Measurements from ENCODE around the gene HEG1. TPM values are rescaled to one million over a fixed set of nuclear protein-coding genes. Genes with fewer than 3 reads are reported as not detected.

The HEG1 gene
- total and polyA plus RNA-seq, 2 of the 4 experiments (the other 2 are of a cell fraction), result 25.6 to 43.4 TPM

DNA sequence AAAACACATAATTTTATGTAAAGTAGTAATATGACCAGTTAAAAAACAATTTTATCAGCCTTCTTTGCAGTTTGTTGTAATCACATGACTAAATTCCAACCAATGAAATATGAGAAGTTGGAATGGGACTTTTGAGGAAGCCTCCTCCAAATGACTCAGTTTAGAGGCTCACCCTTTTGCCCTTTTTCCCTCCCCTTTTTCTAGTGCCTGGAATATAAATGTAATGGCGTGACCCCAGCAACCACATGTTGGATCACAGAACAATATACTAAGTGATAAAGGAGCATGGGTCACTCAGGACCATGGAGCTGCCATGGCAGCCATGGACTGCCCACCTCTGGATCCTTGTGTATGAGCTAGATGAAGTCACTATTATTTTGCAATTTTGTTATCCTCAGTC, 48.8 kb upstream of the HEG1 start:
- Histone ChIP-seq H3K27ac (ENCODE audit: insufficient read depth, low read length) (no peak overlapping the region), H3K36me3 (ENCODE audit: control insufficient read depth, insufficient read depth, low read length) (no peaks in the 10 kb centered on the region; the same call in 1 of the 2 replicates), H3K18ac (ENCODE audit: low read depth, low read length) (no peak overlapping the region), H2BK20ac (ENCODE audit: low read depth, low read length) (no peak overlapping the region; the same call in 1 of the 2 replicates), H3K9ac (ENCODE audit: low read depth, low read length) (no peak overlapping the region), H3K14ac (replicated peaks; ENCODE audit: low read depth, low read length) (no peak overlapping the region), H3K4me1 (ENCODE audit: control insufficient read depth, insufficient read depth, low read length) (peaks cover 23% of the 10 kb centered on the region), H3K27me3 (ENCODE audit: control insufficient read depth, insufficient read depth, low read length) (no peaks in the 10 kb centered on the region), H3K4me3 (ENCODE audit: insufficient read depth, low read depth, low read length) (no peak overlapping the region), H2BK120ac (ENCODE audit: low read depth, low read length) (peak overlapping the region; percentile 19; the same call in 1 of the 2 replicates), H2AFZ (replicated peaks; ENCODE audit: low read length, poor library complexity) (no peak overlapping the region), H4K91ac (ENCODE audit: insufficient read depth, low read depth, low read length) (no peak overlapping the region), H4K5ac (ENCODE audit: low read depth, low read length) (no peak overlapping the region), H2AK9ac (replicated peaks; ENCODE audit: low read depth, low read length, poor library complexity) (no peak overlapping the region), H2AK5ac (ENCODE audit: low read depth, low read length) (0 out of 2 replicates have a peak overlapping the region, but pooled peaks have one; percentile 46), H3K79me1 (ENCODE audit: low read depth in 1 of 2, low read length in 2 of 2) (0 out of 4 replicates have a peak, but pooled peaks cover 0 to 6% of the 10 kb centered on the region in 2 experiments), H3K9me1 (ENCODE audit: insufficient read depth, low read length) (peaks cover 17% of the 10 kb centered on the region), H4K8ac (ENCODE audit: low read depth in 2 of 2, low read length in 2 of 2) (no peak overlapping the region), H4K20me1 (ENCODE audit: insufficient read depth, low read length) (no peaks in the 10 kb centered on the region), H3K56ac (ENCODE audit: extremely low read depth, insufficient read depth, low read length) (no peak overlapping the region), H3K23ac (ENCODE audit: low read depth, low read length) (no peak overlapping the region), H3K4ac (ENCODE audit: low read depth, low read length) (no peak overlapping the region), H3K9me3 (ENCODE audit: control insufficient read depth, insufficient read depth, low read length) (peaks cover 2% of the 10 kb centered on the region; the same call in 1 of the 2 replicates), H3K4me2 (ENCODE audit: low read depth, low read length) (no peak overlapping the region), H2BK5ac (ENCODE audit: low read depth, low read length, poor library complexity, severe bottlenecking) (no peak overlapping the region), H2BK15ac (ENCODE audit: low read depth, low read length) (no peak overlapping the region)
- CTCF ChIA-PET, result interaction anchor here (1.0 kb wide), 1 partner anchor 65 kb away, joined by 3 read pairs; no protein-coding TSS in a partner anchor
- WGBS, 2 experiments (ENCODE audit: extremely low coverage in 2 of 2, insufficient read length in 1 of 2), result no CpG with 5 or more reads among the region's 1 CpG
- intact Hi-C loops (cut with micrococcal nuclease), result no loop called here
- in situ Hi-C loops (cut with MboI; ENCODE audit: low sequenced_read_pairs), result no loop called here
- TF ChIP-seq RFX5 (IDR thresholded peaks at IDR 0.05; ENCODE audit: low read depth, low read length), result no peak
- TF ChIP-seq RCOR1 (IDR thresholded peaks at IDR 0.05; ENCODE audit: insufficient replicate concordance, low read length), result no peak
- no peak for TF ChIP-seq SMC3 (IDR thresholded peaks at IDR 0.05; ENCODE audit: low read depth, low read length)
- no peak for TF ChIP-seq RAD21 (IDR thresholded peaks at IDR 0.05; ENCODE audit: low read length)
- TF ChIP-seq, protein P1, sequence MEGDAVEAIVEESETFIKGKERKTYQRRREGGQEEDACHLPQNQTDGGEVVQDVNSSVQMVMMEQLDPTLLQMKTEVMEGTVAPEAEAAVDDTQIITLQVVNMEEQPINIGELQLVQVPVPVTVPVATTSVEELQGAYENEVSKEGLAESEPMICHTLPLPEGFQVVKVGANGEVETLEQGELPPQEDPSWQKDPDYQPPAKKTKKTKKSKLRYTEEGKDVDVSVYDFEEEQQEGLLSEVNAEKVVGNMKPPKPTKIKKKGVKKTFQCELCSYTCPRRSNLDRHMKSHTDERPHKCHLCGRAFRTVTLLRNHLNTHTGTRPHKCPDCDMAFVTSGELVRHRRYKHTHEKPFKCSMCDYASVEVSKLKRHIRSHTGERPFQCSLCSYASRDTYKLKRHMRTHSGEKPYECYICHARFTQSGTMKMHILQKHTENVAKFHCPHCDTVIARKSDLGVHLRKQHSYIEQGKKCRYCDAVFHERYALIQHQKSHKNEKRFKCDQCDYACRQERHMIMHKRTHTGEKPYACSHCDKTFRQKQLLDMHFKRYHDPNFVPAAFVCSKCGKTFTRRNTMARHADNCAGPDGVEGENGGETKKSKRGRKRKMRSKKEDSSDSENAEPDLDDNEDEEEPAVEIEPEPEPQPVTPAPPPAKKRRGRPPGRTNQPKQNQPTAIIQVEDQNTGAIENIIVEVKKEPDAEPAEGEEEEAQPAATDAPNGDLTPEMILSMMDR (conservative IDR thresholded peaks at IDR 0.05; ENCODE audit: low read depth, low read length), result no peak
- no peak for TF ChIP-seq FOS (IDR thresholded peaks at IDR 0.05; ENCODE audit: low read depth, low read length)
- no peak for TF ChIP-seq MXI1 (IDR thresholded peaks at IDR 0.05; ENCODE audit: borderline replicate concordance, low read depth, low read length)
- TF ChIP-seq CEBPB (IDR thresholded peaks at IDR 0.05; ENCODE audit: low read depth, low read length), result no peak
- TF ChIP-seq CHD1 (IDR thresholded peaks at IDR 0.05; ENCODE audit: low read depth, low read length), result no peak
- TF ChIP-seq MAZ (IDR thresholded peaks at IDR 0.05; ENCODE audit: borderline replicate concordance, low read depth, low read length), result no peak
- TF ChIP-seq, protein P2, sequence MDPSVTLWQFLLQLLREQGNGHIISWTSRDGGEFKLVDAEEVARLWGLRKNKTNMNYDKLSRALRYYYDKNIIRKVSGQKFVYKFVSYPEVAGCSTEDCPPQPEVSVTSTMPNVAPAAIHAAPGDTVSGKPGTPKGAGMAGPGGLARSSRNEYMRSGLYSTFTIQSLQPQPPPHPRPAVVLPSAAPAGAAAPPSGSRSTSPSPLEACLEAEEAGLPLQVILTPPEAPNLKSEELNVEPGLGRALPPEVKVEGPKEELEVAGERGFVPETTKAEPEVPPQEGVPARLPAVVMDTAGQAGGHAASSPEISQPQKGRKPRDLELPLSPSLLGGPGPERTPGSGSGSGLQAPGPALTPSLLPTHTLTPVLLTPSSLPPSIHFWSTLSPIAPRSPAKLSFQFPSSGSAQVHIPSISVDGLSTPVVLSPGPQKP (IDR thresholded peaks at IDR 0.05; ENCODE audit: borderline replicate concordance, low read depth, low read length), result no peak
- TF ChIP-seq, protein P3, sequence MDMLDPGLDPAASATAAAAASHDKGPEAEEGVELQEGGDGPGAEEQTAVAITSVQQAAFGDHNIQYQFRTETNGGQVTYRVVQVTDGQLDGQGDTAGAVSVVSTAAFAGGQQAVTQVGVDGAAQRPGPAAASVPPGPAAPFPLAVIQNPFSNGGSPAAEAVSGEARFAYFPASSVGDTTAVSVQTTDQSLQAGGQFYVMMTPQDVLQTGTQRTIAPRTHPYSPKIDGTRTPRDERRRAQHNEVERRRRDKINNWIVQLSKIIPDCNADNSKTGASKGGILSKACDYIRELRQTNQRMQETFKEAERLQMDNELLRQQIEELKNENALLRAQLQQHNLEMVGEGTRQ (IDR thresholded peaks at IDR 0.05; ENCODE audit: low read depth, low read length), result no peak
- TF ChIP-seq MAFK (IDR thresholded peaks at IDR 0.05; ENCODE audit: low read depth, low read length), result no peak
- TF ChIP-seq POLR2A (IDR thresholded peaks at IDR 0.05; ENCODE audit: low read depth, low read length), result no peak
- TF ChIP-seq BHLHE40 (IDR thresholded peaks at IDR 0.05; ENCODE audit: low read depth, low read length), result no peak
- no peak for TF ChIP-seq NFE2L2 (IDR thresholded peaks at IDR 0.05; ENCODE audit: low read depth, low read length)
- ATAC-seq (ENCODE audit: low read depth), result no peak
- dilution Hi-C loops (cut with HindIII; ENCODE audit: low sequenced_read_pairs, unreplicated experiment), result no loop called here
- POLR2A ChIA-PET (ENCODE audit: unreplicated experiment), result no interaction called here
- DNase-seq, result peak; percentile 31
- no TSS peak for BruUV-seq (replicated peaks)
